GM21367 (cell line): Measurements from ENCODE around the gene RALGAPA2.

Source experiments
- ATAC-seq: cut with Tn5 transposase; IDR thresholded peaks from one replicate; pipeline ENCODE4 v1.9.1; 2021; ENCODE audit not compliant: unreplicated experiment

Gene RALGAPA2

GRCh38 chr20:20593447-20594170 lies 118.8 kb downstream of the RALGAPA2 start:
- ATAC-seq: no peak

GRCh38 chr20:20585146-20585545 lies 127.3 kb downstream of the RALGAPA2 start:
- no peak for ATAC-seq

GRCh38 chr20:20582734-20583133 lies 129.7 kb downstream of the RALGAPA2 start:
- no peak for ATAC-seq

GRCh38 chr20:20580139-20580538 lies 132.3 kb downstream of the RALGAPA2 start:
- no peak for ATAC-seq

- no peak for ATAC-seq
Measured at GRCh38 chr20:20578838-20579237, 133.6 kb downstream of the RALGAPA2 start.

- no peak for ATAC-seq
Measured at GRCh38 chr20:20573797-20574196, 138.6 kb downstream of the RALGAPA2 start.

GRCh38 chr20:20571068-20571780 lies 141.2 kb downstream of the RALGAPA2 start:
- no peak for ATAC-seq

- no peak for ATAC-seq
Measured at GRCh38 chr20:20568604-20569205, 143.7 kb downstream of the RALGAPA2 start.

GRCh38 chr20:20567712-20568111 lies 144.7 kb downstream of the RALGAPA2 start:
- no peak for ATAC-seq

GRCh38 chr20:20566516-20566915 lies 145.9 kb downstream of the RALGAPA2 start:
- ATAC-seq: no peak

GRCh38 chr20:20564279-20564678 lies 148.2 kb downstream of the RALGAPA2 start:
- ATAC-seq: no peak

GRCh38 chr20:20562507-20562906 lies 149.9 kb downstream of the RALGAPA2 start:
- ATAC-seq: no peak

GRCh38 chr20:20561841-20562240 lies 150.6 kb downstream of the RALGAPA2 start:
- ATAC-seq: no peak

GRCh38 chr20:20561172-20561571 lies 151.3 kb downstream of the RALGAPA2 start:
- no peak for ATAC-seq

- ATAC-seq: no peak
Measured at GRCh38 chr20:20557406-20557805, 155.0 kb downstream of the RALGAPA2 start.

GRCh38 chr20:20555838-20556237 lies 156.6 kb downstream of the RALGAPA2 start:
- no peak for ATAC-seq

GRCh38 chr20:20554951-20555350 lies 157.5 kb downstream of the RALGAPA2 start:
- ATAC-seq: no peak

- no peak for ATAC-seq
Measured at GRCh38 chr20:20553541-20553940, 158.9 kb downstream of the RALGAPA2 start.

- no peak for ATAC-seq
Measured at GRCh38 chr20:20552076-20552475, 160.4 kb downstream of the RALGAPA2 start.

- ATAC-seq: no peak
Measured at GRCh38 chr20:20551409-20551808, 161.0 kb downstream of the RALGAPA2 start.

- ATAC-seq: no peak
Measured at GRCh38 chr20:20549704-20550103, 162.7 kb downstream of the RALGAPA2 start.

GRCh38 chr20:20549267-20549612 lies 163.2 kb downstream of the RALGAPA2 start:
- ATAC-seq: no peak
